ENCODE measurements around the gene MCUB.
"Not testable (repeated sequence)": the region's sequence is repeated elsewhere in the genome, so short reads cannot be mapped to it uniquely, and the experiment has no call there.

MCUB gene, protein sequence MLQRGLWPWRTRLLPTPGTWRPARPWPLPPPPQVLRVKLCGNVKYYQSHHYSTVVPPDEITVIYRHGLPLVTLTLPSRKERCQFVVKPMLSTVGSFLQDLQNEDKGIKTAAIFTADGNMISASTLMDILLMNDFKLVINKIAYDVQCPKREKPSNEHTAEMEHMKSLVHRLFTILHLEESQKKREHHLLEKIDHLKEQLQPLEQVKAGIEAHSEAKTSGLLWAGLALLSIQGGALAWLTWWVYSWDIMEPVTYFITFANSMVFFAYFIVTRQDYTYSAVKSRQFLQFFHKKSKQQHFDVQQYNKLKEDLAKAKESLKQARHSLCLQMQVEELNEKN

DNA sequence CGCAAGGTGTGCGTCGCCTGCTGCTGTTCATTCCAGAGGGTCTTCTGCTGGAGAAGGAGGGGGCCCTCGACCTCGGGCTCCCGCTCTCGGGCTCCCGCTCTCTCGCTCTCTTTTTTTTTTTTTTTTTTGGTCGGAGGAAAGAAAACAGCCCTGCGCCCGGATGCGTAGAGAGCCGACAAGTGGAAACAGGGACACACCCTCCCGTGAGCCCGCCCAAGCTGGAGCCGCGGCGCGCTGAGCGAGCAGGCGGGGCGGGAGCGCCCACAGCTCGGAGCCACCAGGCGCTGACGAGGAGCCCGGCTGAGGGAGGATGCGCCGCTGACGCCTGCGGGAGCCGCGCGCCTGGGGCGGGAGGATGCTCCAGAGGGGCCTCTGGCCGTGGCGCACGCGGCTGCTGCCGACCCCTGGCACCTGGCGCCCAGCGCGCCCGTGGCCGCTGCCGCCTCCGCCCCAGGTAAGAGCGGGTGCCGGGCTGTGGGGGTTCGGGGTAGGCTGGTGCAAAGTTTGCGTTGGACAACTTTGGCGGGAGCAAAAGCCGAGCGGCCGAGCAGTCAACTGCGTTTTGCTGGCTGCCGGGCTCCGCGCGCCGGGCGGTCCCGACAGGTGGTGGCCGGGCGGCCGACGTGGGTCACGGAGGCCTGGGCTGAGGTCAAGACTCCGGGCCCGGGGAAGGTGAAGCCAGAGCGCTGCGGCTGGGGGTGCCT is at the start of gene MCUB:
Gene MCUB, plus strand, starts transcription at position 264 of the 704 bp plus-strand sequence. Its CDS starts 92 bp downstream, at position 356.
- DNase-seq (ENCODE audit: low spot score) = peak; percentile 92

DNA sequence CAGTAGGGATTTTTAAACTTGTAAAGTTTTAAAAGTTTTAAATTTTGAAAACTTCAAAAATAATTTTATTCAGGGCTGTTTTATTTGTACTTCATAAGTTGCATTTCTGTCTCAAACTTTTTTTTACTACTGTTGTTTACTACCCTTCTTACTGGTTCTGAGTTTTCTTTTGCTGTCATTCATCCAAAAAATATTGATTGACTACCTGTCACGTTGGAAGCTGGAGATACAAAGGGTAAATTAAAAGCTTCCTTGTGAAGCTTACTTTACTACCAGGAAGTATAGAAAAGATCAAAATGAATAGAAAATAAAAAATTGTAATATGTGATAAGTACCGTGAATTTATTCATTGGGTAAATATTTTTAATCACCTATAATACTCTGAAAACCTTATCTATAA is 49.4 kb upstream of the MCUB start:
- no peak for DNase-seq (ENCODE audit: low spot score)

- no peak for DNase-seq (ENCODE audit: low spot score)
These were observed 48.6 kb upstream of the MCUB start for GRCh38 chr4:109511414-109511813.

DNA sequence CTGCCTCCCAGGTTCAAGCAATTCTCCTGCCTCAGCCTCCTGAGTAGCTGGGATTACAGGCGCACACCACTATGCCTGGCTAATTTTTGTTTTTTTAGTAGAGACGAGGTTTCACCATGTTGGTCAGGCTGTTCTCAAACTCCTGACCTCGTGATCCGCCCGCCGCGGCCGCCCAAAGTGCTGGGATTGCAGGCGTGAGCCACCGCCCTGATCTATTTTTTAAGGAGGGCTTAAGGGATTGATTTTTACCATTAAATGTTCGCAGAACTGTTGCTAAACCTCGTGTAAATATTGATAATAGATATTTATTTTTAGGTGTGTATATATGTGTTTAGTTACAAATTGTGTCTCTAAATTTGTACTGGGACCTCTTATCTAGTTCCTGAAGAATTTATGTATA is 46.7 kb upstream of the MCUB start:
- DNase-seq (ENCODE audit: low spot score) = not testable (repeated sequence)

GRCh38 chr4:109532182-109532581 is 27.9 kb upstream of the MCUB start:
- no peak for DNase-seq (ENCODE audit: low spot score)

DNA sequence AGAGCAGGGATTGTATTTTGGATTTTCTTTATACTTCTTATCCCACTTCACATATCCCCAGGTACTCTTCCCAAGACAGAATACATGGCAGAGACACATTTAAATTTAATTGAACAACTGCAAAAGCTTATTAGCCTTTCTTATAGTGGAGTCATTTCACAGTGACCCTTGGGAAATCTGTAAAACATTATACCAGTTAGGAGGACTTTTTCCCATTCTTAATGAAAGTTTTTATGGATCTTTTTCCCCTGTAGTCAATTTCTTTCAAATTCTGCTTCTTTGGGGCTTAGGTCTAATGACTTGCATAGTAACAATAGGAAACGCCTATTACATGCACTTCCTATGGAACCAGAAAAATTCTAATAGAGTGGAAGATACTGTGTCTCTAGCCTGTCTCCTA is 14.6 kb upstream of the MCUB start:
- no peak for DNase-seq (ENCODE audit: low spot score)

DNA sequence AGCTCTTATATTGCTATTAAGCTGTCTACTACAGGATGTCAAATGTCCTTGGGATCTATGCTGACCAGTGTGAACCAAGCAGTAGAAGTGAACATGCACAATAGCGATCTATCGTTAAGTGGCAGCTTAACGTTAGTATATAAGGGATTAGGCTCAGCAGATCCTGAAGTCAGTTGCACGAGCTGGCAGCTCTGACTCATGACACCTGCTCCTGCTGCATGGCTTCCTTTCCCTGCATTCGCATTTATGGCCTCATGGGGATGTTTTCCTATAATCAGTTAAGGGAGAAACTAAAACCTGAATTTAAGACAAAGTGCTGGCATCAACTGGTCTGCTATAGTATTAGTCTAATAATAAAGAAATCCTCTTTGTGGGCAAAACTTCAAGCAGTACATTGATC is 12.7 kb upstream of the MCUB start:
- peak; percentile 19 for DNase-seq (ENCODE audit: low spot score)

GRCh38 chr4:109548655-109549054 is 11.4 kb upstream of the MCUB start:
- DNase-seq (ENCODE audit: low spot score) = peak; percentile 61

GRCh38 chr4:109552237-109552636 is 7.8 kb upstream of the MCUB start:
- no peak for DNase-seq (ENCODE audit: low spot score)

- DNase-seq (ENCODE audit: low spot score) = no peak
These were observed 6.9 kb upstream of the MCUB start for GRCh38 chr4:109553130-109553529.

GRCh38 chr4:109554971-109555370 is 5.1 kb upstream of the MCUB start:
- DNase-seq (ENCODE audit: low spot score) = no peak

- no peak for DNase-seq (ENCODE audit: low spot score)
These were observed 2.6 kb upstream of the MCUB start for GRCh38 chr4:109557433-109557832.

DNA sequence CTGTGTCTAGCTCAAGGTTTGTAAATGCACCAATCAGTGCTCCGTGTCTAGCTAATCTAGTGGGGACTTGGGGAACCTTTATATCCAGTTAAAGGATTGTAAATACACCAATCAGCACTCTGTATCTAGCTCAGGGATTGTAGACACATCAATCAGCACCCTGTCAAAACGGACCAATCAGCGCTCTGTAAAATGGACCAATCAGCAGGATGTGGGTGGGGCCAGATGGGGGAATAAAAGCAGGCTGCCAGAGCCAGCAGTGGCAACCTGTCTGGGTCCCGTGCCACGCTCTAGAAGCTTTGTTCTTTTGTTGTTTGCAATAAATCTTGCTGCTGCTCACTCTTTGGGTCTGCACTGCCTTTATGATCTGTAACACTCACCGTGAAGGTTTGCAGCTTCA is 2.0 kb upstream of the MCUB start:
- DNase-seq (ENCODE audit: low spot score) = not testable (repeated sequence)

GRCh38 chr4:109559625-109559982 is 442 bp upstream of the MCUB start:
- DNase-seq (ENCODE audit: low spot score) = peak; percentile 50

DNA sequence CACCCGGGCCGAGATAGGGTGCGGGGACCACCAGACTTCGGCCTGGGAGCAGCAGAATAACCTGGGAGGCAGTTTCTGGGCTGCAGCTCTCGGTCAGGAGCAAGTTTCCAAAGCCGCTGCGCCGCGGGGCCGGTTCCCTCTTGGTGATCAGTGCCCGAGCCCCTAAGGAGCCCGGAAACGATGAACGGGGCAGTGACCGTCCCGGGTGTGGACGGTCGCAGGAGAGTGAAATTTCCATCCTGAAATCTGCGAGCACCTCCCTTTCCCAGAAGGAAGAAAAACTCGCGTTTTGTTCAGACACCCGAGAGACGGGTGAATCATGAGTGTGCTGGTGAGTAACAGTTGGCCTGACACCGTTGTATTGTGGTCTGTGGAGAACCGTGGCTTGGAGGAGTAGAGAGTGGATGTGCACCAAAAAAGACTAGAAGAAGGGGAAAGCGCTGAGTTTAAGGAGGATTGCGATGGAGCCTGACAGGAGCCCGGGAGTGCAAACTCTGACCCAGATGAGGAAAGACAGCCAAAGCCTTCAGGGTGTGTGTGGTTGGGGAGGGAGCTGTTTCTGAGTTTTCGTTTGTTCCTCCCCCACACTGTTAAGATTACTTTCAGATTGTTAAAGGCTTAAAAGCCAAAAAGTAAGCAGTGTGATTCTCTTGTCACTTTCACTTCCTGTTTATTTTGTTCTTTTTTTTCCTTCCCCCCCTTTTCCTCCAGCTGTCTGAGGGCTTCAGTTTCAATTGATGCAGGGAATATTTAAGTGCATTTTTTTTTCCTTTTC is 828 bp downstream of the MCUB start:
- peak; percentile 87 for DNase-seq (ENCODE audit: low spot score)

DNA sequence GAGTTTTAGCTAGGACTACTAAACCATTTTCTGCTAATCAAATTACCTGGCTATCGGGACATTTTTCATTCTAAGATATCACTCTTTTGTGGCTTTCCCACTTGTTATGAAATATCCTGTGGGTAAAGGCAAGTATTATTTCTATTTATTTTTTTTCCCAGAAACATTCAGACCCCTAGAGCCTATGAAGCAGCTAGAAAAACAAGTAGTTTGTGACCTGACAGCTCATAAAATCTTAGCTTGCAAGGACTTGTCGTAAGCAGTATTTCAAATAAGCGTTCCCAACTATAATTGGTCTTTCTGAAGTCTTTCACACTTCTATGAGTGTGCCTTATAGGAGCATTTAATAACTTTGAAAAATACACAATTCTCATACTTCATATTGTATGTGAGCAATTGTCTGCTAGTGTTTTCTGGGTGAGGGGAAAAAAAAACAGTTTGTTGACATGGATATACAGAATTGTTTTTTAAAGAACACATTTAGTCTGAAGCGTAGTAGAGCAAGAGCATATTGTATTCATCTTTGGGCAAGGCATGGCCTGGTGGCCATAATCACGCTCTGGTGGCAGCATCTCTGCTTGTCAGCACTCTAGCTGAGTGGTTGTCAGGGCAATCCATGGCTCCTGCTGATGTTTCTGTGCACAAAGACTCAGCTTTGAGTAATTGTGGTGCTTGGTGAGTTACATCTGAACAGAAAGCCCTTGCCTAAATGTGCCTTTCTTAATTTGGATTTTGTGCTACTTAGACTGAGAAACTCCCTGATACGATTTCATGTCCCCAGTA is 2.6 kb downstream of the MCUB start:
- DNase-seq (ENCODE audit: low spot score) = peak; percentile 41

DNA sequence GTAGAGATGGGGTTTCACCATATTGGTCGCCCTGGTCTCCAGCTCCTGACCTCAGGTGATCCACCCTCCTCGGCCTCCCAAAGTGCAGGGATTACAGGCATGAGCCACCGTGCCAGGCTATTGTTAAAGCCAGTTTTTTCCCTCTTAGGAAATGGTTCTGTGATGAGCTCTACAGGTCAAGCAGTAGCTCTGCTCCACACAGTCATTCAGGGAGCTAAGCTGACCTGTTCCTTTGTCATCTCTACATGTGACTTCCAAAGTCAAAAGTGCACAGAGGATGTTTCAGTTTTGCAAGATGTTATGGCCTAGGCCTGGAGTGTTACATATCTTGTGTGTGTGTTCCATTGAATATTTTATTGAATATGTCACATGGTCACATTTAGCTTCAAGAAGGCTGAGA is 11.4 kb downstream of the MCUB start:
- peak; percentile 58 for DNase-seq (ENCODE audit: low spot score)

DNA sequence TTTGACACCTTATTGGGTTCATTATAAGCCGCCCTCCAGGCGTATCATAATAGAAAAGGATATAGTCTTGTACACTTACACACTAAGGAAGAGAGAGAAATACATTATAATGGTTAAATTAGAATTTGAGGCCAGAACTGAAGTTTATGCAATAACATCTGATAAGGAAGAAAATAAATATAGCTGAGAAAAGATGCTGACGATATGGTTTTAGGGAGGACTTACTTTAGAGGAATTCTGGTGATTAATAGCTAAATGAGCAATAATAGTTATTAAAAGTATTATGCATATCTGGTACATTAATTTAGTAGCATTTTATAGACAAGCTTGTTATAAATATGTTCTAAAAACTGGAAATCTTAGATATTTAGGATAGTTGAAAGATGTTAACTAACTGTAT is 12.1 kb downstream of the MCUB start:
- DNase-seq (ENCODE audit: low spot score) = no peak

- DNase-seq (ENCODE audit: low spot score) = peak; percentile 17
These were observed 14.4 kb downstream of the MCUB start for GRCh38 chr4:109574443-109574850.

DNA sequence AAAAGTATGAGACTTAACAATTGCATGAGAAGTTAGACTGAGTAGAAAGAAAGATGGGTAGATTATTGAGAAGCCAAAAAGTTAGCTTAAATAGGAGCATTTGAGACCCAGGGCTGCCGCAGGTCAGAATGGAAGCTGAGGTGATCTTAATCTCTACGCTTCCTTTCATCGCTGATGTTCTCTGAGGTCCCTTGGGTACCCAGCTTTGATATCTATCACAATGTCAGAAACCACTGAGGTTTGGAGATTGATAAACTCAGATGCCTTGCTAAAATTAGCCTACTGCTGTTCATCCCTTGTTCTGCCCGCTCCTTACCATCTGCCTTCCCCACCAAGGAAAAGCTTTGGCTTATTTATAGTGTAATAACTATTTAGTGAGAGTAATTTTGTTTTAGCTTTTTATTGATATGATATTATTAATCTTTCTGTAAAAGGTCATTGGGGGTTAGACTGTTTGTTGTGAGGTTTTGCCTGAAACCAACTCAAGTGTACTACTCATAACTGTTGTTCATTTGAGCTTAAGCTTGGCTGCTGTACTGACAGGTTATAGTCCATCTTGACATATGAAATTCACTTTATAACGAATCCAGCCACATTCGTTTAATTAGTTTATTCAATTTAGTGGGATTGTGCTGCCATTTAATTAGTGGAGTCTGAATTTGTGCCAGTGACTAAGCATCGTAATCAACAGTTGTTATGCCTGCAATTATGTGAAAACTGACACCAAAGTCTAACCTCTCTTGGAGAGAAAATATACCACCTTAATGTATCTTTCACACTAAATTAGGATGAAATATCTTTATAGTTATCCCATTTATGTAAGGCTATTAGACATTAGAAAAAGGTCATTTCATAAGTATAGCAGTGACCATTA is 15.1 kb downstream of the MCUB start:
- no peak for DNase-seq (ENCODE audit: low spot score)

DNA sequence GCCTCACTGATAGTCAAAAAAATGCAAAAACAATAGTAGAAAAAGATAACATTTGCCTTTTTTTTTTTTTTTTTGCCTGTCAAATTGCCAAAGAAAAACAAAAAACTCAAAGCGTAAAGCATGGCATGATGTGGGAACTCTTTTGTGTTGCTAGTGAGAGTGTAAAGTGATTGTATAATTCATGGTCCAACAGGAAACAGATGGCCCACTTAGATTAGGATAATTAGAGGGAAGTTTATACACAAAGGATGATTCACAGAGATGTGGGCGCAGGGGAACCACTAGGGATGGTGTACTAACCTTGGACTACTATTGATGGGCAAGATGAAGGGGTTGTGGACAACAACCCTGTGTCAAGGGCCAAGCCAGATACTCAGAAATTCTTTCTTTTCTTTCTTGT is 16.4 kb downstream of the MCUB start:
- no peak for DNase-seq (ENCODE audit: low spot score)
